ENCODE results near the gene STARD9. TPM values are rescaled to one million over a fixed set of nuclear protein-coding genes. Genes with fewer than 3 reads are reported as not detected.

The STARD9 gene
- total and polyA plus RNA-seq, 2 of the 13 experiments (the other 11 are each of a cell fraction or from before 2014, with no cell fraction given): 5.3 to 7.5 TPM

DNA sequence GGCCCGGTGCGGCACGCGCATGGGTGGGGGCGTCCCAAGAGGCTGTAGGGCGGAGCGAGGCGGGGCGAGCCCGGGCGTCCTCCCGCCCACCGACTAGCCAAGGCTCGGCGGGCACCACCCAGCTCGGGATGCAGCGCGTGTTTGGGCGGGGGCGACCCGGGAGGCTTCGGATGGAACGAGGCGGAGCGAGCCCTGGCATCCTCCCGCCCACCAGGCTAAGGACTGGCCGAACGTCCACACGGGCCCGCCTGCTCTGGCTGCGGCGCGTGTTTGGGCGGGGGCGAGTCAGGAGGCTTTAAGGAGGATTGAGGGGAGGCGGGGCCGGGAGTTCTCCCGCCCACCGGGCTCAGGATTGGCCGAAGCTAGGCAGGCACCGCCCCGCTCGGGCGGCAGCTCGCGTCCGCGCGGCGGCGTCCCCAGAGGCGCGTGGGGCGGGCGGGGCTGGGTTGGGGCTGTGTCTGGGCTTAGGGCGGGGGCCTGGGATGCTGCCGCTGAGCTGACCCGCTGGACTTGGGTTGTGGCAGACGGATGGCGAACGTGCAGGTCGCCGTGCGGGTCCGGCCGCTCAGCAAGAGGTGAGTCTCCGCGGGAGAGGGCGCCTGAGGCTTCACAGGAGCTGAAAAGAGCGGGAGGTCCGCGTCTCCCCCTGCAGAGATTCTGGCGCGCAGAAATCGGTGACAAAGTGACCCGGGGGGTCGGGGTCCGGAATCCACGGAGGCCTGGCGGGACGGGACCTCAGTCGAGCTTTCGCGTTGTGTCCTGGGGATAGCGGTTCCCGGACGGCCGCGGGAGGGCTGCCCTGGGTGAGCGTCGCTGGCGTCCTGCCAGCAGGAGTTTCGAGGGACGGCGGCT, at the start of gene STARD9 (continued):
- TF ChIP-seq, protein P1, sequence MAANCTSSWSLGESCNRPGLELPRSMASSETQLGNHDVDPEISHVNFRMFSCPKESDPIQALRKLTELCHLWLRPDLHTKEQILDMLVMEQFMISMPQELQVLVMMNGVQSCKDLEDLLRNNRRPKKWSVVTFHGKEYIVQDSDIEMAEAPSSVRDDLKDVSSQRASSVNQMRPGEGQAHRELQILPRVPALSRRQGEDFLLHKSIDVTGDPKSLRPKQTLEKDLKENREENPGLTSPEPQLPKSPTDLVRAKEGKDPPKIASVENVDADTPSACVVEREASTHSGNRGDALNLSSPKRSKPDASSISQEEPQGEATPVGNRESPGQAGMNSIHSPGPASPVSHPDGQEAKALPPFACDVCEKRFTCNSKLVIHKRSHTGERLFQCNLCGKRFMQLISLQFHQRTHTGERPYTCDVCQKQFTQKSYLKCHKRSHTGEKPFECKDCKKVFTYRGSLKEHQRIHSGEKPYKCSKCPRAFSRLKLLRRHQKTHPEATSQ (CRISPR knock-in tag; IDR thresholded peaks at IDR 0.05; ENCODE audit: borderline replicate concordance): no peak
- peak; percentile 80 for TF ChIP-seq ZNF510 (CRISPR knock-in tag; IDR thresholded peaks at IDR 0.05; ENCODE audit: low read depth)
- no peak for TF ChIP-seq ZBTB21 (CRISPR knock-in tag; IDR thresholded peaks at IDR 0.05)
- TF ChIP-seq TBX3 (IDR thresholded peaks at IDR 0.05; ENCODE audit: borderline replicate concordance): no peak
- TF ChIP-seq ZNF235 (CRISPR knock-in tag; IDR thresholded peaks at IDR 0.05; ENCODE audit: borderline replicate concordance): no peak
- TF ChIP-seq, protein P2, sequence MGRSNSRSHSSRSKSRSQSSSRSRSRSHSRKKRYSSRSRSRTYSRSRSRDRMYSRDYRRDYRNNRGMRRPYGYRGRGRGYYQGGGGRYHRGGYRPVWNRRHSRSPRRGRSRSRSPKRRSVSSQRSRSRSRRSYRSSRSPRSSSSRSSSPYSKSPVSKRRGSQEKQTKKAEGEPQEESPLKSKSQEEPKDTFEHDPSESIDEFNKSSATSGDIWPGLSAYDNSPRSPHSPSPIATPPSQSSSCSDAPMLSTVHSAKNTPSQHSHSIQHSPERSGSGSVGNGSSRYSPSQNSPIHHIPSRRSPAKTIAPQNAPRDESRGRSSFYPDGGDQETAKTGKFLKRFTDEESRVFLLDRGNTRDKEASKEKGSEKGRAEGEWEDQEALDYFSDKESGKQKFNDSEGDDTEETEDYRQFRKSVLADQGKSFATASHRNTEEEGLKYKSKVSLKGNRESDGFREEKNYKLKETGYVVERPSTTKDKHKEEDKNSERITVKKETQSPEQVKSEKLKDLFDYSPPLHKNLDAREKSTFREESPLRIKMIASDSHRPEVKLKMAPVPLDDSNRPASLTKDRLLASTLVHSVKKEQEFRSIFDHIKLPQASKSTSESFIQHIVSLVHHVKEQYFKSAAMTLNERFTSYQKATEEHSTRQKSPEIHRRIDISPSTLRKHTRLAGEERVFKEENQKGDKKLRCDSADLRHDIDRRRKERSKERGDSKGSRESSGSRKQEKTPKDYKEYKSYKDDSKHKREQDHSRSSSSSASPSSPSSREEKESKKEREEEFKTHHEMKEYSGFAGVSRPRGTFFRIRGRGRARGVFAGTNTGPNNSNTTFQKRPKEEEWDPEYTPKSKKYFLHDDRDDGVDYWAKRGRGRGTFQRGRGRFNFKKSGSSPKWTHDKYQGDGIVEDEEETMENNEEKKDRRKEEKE (IDR thresholded peaks at IDR 0.05): no peak
- TF ChIP-seq, protein P3, sequence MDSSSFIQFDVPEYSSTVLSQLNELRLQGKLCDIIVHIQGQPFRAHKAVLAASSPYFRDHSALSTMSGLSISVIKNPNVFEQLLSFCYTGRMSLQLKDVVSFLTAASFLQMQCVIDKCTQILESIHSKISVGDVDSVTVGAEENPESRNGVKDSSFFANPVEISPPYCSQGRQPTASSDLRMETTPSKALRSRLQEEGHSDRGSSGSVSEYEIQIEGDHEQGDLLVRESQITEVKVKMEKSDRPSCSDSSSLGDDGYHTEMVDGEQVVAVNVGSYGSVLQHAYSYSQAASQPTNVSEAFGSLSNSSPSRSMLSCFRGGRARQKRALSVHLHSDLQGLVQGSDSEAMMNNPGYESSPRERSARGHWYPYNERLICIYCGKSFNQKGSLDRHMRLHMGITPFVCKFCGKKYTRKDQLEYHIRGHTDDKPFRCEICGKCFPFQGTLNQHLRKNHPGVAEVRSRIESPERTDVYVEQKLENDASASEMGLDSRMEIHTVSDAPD (CRISPR knock-in tag; IDR thresholded peaks at IDR 0.05): no peak
- TF ChIP-seq, protein P4, sequence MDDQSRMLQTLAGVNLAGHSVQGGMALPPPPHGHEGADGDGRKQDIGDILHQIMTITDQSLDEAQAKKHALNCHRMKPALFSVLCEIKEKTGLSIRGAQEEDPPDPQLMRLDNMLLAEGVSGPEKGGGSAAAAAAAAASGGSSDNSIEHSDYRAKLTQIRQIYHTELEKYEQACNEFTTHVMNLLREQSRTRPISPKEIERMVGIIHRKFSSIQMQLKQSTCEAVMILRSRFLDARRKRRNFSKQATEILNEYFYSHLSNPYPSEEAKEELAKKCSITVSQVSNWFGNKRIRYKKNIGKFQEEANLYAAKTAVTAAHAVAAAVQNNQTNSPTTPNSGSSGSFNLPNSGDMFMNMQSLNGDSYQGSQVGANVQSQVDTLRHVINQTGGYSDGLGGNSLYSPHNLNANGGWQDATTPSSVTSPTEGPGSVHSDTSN (CRISPR knock-in tag; IDR thresholded peaks at IDR 0.05; ENCODE audit: borderline replicate concordance): 0 out of 2 replicates have a peak, but pooled peaks have one; percentile 30
- peak; percentile 87 for TF ChIP-seq ZNF225 (CRISPR knock-in tag; IDR thresholded peaks at IDR 0.05)
- TF ChIP-seq, protein P5, sequence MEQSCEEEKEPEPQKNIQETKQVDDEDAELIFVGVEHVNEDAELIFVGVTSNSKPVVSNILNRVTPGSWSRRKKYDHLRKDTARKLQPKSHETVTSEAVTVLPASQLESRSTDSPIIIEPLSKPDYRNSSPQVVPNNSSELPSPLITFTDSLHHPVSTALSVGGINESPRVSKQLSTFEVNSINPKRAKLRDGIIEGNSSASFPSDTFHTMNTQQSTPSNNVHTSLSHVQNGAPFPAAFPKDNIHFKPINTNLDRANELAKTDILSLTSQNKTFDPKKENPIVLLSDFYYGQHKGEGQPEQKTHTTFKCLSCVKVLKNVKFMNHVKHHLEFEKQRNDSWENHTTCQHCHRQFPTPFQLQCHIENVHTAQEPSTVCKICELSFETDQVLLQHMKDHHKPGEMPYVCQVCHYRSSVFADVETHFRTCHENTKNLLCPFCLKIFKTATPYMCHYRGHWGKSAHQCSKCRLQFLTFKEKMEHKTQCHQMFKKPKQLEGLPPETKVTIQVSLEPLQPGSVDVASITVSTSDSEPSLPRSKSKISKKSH (CRISPR knock-in tag; IDR thresholded peaks at IDR 0.05; ENCODE audit: borderline replicate concordance): peak; percentile 29; the same call in 1 of the 2 replicates
- TF ChIP-seq TBX2 (CRISPR knock-in tag; IDR thresholded peaks at IDR 0.05; ENCODE audit: borderline replicate concordance): peak; percentile 76; the same call in 1 of the 2 replicates
- no peak for TF ChIP-seq ATAD3A (CRISPR knock-in tag; IDR thresholded peaks at IDR 0.05)
- no peak; the same call in 1 of the 2 replicates for TF ChIP-seq ZFP37 (CRISPR knock-in tag; IDR thresholded peaks at IDR 0.05; ENCODE audit: borderline replicate concordance)
- no peak for TF ChIP-seq ZNF136 (CRISPR knock-in tag; IDR thresholded peaks at IDR 0.05; ENCODE audit: low read depth)
- TF ChIP-seq, protein P6, sequence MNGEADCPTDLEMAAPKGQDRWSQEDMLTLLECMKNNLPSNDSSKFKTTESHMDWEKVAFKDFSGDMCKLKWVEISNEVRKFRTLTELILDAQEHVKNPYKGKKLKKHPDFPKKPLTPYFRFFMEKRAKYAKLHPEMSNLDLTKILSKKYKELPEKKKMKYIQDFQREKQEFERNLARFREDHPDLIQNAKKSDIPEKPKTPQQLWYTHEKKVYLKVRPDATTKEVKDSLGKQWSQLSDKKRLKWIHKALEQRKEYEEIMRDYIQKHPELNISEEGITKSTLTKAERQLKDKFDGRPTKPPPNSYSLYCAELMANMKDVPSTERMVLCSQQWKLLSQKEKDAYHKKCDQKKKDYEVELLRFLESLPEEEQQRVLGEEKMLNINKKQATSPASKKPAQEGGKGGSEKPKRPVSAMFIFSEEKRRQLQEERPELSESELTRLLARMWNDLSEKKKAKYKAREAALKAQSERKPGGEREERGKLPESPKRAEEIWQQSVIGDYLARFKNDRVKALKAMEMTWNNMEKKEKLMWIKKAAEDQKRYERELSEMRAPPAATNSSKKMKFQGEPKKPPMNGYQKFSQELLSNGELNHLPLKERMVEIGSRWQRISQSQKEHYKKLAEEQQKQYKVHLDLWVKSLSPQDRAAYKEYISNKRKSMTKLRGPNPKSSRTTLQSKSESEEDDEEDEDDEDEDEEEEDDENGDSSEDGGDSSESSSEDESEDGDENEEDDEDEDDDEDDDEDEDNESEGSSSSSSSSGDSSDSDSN (CRISPR knock-in tag; IDR thresholded peaks at IDR 0.05): peak; percentile 48
